ENCODE data around the gene PRKCZ.

DNA sequence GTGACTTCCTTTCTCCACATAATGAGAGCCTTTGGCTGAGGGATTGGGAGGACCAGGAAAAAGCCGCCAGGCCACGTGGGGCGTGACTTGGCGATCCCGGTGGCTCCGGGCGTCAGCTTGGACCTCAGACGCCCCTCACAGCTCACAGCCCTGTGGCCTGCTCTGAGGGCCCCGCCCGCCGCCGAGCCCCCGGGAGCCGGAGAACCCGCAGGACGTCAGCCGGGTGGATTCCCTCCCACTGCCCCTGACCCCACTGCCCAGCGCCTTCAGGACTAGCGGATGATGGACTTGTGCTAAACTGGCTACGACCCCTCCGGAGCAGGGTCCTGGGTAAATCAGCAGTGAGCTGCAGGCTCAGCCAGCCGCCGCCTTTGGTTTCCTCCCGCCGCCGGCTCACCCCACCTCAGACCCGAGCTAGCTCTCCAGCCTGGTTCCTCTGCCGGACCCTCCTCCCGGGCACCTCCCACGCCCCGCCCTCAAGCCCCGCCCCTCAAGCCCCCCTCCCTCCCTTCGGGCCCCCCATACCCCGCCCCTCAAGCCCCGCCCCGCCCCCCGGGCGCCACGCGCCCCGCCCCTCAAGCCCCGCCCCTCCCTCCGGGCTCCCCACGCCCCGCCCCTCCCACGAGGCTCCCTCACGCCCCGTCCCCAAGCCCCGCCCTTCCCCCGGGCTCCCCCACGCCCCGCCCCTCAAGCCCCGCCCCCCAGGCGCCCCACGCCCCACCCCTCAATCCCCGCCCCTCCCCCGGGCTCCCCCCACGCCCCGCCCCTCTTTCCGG is 154.4 kb downstream of the PRKCZ start:
- TF ChIP-seq, protein P1, sequence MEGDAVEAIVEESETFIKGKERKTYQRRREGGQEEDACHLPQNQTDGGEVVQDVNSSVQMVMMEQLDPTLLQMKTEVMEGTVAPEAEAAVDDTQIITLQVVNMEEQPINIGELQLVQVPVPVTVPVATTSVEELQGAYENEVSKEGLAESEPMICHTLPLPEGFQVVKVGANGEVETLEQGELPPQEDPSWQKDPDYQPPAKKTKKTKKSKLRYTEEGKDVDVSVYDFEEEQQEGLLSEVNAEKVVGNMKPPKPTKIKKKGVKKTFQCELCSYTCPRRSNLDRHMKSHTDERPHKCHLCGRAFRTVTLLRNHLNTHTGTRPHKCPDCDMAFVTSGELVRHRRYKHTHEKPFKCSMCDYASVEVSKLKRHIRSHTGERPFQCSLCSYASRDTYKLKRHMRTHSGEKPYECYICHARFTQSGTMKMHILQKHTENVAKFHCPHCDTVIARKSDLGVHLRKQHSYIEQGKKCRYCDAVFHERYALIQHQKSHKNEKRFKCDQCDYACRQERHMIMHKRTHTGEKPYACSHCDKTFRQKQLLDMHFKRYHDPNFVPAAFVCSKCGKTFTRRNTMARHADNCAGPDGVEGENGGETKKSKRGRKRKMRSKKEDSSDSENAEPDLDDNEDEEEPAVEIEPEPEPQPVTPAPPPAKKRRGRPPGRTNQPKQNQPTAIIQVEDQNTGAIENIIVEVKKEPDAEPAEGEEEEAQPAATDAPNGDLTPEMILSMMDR (IDR thresholded peaks at IDR 0.05): no peak
- TF ChIP-seq EZH2 (IDR thresholded peaks at IDR 0.05): no peak

Measured in neural progenitor cell (in vitro differentiated cells).